Gastroesophageal sphincter (tissue), 3 donors: Measurements from ENCODE around the gene PPP1R18.

Experiments
- CTCF ChIP-seq, 4 experiments: fragments of 200-600 bp in 2 of 4; fragments of 450-650 bp in 2 of 4; sonication (generic) in 1 of 4; IDR thresholded peaks; one replicate each; pipeline ENCODE4 v1.5.1; 2017 to 2019; ENCODE audit warnings: antibody characterized with exemption in 4 of 4, mild to moderate bottlenecking in 2 of 4, moderate library complexity in 2 of 4
- EP300 ChIP-seq: sonication (generic); formaldehyde crosslinking; IDR thresholded peaks from one replicate; pipeline ENCODE4 v1.6.1; 2017; ENCODE audit warnings: antibody characterized with exemption, mild to moderate bottlenecking

DNA sequence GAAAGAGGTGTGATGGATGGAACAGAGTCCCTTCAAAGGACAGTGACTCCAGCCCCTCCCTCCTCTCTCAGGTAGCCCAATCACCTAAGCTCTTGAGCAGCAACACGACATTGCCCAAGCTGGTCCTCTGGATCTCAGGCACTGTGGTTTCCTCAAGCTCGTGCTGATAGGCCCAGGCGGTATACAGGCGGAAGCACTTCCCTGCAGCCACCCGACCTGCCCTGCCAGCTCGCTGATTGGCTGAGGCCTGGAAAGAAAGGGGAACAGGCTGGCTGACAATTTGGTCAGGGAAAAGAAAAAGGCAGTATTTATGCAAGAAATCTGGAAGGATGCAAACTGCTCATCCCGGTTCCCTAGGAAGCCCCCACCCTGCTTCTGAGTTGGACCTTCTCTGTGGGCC lies 29.9 kb downstream of the PPP1R18 start:
- TF ChIP-seq EP300 (no peak), CTCF (IDR thresholded peaks at IDR 0.05) (no peak)
